Jurkat, Clone E6-1 (cell line): ENCODE results near the gene ZNF688.
"Not testable (repeated sequence)": the region's sequence is repeated elsewhere in the genome, so short reads cannot be mapped to it uniquely, and the experiment has no call there.

Experiments used
- DNase-seq: peaks from one replicate; pipeline ENCODE4 v3.0.0-alpha.2; 2011; ENCODE audit warnings: low read depth, low spot score
- H3K4me3 ChIP-seq: 2 replicates; pipeline ENCODE4 v1.5.1; 2011; ENCODE audit warnings: mild to moderate bottlenecking, low read length, control low read depth, moderate library complexity

The ZNF688 gene

DNA sequence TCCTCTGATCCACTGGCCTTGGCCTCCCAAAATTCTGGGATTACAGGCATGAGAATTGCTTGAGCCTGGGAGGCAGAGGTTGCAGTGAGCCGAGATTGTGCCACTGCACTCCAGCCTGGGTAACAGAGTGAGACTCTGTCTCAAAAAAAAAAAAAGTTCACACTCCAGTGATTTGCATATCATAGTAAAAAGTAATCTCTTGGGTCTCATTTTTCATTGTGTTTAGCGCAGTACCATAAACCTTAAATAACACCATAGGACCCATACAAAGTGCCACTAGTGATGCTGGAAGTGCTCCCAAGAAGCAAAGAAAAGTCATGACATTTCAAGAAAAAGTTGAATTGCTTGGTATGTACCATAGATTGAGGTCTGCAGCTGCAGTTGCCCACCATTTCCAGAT is 18.1 kb upstream of the ZNF688 start:
- not testable (repeated sequence) for H3K4me3 ChIP-seq, DNase-seq

DNA sequence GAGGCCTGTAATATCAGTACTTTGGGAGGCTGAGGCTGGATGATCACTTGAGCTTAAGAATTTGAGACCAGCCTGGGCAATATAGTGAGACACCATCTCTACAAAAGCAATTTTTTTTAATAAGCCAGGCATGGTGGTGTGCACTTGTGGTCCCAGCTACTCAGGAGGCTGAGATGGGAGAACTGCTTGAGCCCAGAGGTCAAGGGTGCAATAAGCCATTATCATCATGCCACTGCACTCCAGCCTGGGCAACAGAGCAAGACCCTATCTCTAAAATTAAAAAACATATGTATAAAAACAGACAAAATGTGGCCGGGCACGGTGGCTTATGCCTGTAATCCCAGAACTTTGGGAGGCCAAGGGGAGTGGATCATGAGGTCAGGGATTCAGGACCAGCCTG is 17.1 kb upstream of the ZNF688 start:
- no peak overlapping the region for H3K4me3 ChIP-seq
- no peak for DNase-seq

GRCh38 chr16:30585400-30586191 is 14.1 kb upstream of the ZNF688 start, which contains the start of gene ZNF785:
Gene ZNF785 (minus strand): TSS chr16:30585697. CDS start chr16:30585611, 86 bp downstream.
- H3K4me3 ChIP-seq: no peak within 1 kb of the TSS
- no peak for DNase-seq

DNA sequence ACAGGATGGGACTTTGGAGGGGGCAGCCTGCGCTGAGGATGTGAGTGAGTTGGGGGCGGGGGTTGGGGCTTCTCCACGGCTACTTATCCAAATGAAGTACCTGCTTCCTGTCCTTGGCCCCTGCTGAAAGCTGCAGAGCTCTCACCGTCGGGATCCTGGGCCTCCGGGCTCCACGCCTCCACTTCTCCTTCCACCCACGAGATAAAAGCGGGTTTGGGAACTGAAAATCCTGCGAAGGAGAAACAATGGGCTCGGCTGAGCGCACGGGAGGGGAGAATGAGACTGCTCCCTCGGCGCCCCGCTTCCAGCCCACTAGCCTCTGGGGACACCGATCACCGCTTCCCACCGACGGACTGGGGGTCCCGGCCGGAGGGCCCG is 13.5 kb upstream of the ZNF688 start:
- no peak overlapping the region for H3K4me3 ChIP-seq
- DNase-seq: no peak

- no peak for DNase-seq
- no peak overlapping the region for H3K4me3 ChIP-seq
Measured at GRCh38 chr16:30582611-30583340, 11.3 kb upstream of the ZNF688 start.

DNA sequence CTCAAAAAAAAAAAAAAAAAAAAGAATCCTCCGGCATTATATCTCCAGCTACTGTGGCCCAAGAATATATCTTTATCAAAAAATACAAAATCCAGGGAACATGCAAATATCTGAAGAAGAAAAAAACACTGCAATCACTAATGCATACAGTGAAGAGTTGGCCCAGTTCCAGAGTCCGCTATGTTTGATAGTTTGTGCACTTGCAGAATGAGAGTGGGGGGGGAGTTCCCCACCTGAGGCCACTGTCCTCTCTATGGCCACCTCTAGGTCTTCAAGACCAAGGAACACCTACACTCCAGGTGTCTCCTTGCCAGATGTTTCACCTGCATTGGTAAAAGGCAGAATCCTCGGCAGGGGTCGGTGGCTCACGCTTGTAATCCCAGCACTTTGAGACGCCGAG is 9.9 kb upstream of the ZNF688 start:
- H3K4me3 ChIP-seq: no peak overlapping the region
- DNase-seq: no peak

GRCh38 chr16:30574678-30575077 is 3.2 kb upstream of the ZNF688 start:
- no peak overlapping the region for H3K4me3 ChIP-seq
- no peak for DNase-seq

- no peak for DNase-seq
- peak overlapping the region; percentile 91 for H3K4me3 ChIP-seq
Measured at GRCh38 chr16:30570636-30571444, 674 bp downstream of the ZNF688 start.

DNA sequence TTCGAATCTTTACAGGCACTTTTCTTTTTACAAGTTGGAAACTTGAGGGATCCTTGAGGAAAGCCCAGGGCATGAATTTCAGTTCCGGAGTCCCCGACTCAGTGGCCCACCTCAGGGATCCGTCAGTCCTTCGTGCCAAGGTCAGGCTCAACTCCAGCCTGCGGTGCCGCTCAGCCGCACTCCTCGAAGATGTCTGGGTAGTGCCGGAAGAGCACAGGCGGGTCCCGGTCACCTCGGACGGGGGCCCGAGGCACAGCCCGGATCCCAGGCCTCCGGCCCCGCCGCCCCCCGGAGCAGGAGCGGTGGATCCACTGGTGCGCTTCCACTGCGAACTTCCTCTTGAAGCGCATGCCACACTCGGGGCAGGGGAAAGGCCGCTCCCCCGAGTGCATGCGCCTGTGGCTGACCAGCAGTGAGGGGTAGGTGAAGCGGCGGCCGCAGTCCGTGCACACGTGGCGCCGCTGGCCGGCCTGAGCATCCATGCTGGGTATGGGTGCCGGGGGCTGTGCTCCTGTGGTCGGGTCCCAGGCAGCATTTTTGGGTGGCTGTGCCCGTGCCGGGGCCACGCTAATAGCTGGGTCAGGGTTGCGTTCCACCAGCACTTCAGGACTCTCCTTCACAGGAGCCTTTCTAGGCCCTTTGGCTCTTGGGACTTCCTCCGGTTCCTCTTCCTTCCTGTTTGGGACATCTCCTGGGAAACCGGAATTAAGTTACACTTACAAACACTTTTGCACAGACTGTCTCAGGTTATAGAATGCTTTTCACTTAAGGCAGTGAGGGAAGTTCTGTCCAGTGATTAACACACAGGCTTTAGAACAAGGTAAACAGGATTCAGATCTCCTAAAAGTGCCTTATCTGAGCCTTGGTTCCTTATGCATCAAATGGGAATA is 1.5 kb downstream of the ZNF688 start:
- DNase-seq: no peak

DNA sequence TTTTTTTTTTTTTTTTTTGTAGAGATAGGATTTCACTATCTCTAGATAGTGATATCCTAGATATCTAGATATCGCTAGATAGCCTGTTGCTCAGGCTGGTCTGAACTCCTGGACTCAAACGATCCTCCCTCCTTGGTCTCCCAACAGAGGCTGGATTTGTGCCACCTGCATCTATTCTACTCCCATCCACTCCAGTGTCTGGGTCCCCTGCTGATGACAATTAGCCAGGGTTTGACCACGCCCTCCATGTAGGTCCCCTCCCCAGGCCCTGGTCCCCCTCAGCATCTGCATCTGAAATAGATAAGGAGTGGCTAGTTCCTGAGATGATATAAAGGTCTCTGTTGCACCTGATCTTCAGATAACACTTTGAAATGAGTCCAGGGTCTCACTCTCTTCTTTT is 2.2 kb downstream of the ZNF688 start:
- no peak overlapping the region for H3K4me3 ChIP-seq
- no peak for DNase-seq

More for the DNA sequence above, 1.5 kb downstream of the ZNF688 start:
- no peak overlapping the region for H3K4me3 ChIP-seq

- DNase-seq: peak; percentile 73
- peak overlapping the region; percentile 0 for H3K4me3 ChIP-seq
Measured at GRCh38 chr16:30567991-30568638, 3.4 kb downstream of the ZNF688 start.

- no peak overlapping the region for H3K4me3 ChIP-seq
- no peak for DNase-seq
Measured at GRCh38 chr16:30567160-30567990, 4.1 kb downstream of the ZNF688 start.

DNA sequence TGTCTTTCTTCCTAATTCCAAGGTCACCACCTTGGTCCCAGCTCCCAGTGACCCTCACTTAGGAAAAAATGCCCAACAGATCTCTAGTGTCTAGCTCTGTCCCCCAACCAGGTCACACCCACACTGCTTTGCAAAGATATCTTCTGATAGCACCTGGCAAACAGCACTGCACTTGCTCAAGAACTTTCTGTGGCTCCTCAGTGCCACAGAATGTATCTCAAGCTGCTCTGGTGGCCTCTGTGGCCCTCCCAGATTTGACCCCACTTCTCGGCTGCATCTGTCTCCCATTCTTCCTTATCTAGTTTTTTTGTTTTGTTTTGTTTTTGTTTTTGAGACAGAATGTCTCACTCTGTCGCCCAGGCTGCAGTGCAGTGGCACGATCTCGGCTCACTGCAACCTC is 5.0 kb downstream of the ZNF688 start:
- DNase-seq: no peak
- no peak overlapping the region for H3K4me3 ChIP-seq

GRCh38 chr16:30565984-30566383 is 5.5 kb downstream of the ZNF688 start:
- H3K4me3 ChIP-seq: no peak overlapping the region
- no peak for DNase-seq

- DNase-seq: no peak
- H3K4me3 ChIP-seq: no peak overlapping the region
Measured at GRCh38 chr16:30565526-30565925, 6.0 kb downstream of the ZNF688 start.

- DNase-seq: no peak
- no peak overlapping the region for H3K4me3 ChIP-seq
Measured at GRCh38 chr16:30562021-30562420, 9.5 kb downstream of the ZNF688 start.

DNA sequence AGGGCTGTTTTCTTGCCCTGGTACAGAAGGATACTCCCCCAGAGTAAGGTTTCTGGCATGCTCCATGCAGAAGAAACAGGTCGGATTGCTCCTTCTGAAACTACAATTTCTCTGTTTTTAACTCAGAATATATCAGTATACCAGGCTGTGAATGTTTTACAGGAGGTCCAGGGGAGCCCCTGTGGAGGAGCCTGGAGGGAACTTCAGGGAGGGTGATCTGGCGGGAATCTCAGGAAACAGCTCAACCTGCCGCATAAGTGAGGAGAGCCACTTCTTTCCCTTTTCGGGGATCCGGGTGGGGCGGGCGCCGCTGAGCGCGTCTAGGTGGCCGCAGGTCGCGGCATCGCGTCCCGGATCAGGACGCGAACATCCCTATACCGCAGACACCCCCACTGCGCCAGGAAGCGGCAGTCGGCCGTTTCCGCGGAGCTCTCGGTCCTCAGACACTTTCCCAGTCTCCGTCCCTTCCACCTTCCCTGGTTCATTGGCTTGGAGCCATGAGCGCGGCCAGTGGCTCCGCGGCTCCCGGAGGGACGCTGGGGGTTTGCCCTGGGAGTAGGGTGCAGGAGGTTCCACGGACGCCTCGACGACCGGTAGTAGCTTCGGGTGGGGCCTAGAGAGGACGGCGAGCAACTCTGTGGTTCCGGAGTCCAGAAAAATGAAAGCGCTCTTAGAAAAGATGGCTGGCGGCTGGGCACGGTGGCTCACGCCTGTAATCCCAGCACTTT is 10.3 kb downstream of the ZNF688 start:
- H3K4me3 ChIP-seq: no peak overlapping the region
- no peak for DNase-seq
